Measurements from ENCODE around the gene SART1.

- TF ChIP-seq, protein P1, sequence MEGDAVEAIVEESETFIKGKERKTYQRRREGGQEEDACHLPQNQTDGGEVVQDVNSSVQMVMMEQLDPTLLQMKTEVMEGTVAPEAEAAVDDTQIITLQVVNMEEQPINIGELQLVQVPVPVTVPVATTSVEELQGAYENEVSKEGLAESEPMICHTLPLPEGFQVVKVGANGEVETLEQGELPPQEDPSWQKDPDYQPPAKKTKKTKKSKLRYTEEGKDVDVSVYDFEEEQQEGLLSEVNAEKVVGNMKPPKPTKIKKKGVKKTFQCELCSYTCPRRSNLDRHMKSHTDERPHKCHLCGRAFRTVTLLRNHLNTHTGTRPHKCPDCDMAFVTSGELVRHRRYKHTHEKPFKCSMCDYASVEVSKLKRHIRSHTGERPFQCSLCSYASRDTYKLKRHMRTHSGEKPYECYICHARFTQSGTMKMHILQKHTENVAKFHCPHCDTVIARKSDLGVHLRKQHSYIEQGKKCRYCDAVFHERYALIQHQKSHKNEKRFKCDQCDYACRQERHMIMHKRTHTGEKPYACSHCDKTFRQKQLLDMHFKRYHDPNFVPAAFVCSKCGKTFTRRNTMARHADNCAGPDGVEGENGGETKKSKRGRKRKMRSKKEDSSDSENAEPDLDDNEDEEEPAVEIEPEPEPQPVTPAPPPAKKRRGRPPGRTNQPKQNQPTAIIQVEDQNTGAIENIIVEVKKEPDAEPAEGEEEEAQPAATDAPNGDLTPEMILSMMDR (conservative IDR thresholded peaks at IDR 0.05): no peak
- TF ChIP-seq EZH2 (IDR thresholded peaks at IDR 0.05; ENCODE audit: low read depth): no peak
Observed at GRCh38 chr11:65917434-65918210, 43.9 kb upstream of the SART1 start.

Data from PC-9 (cell line).